Stimulated activated CD4-positive, alpha-beta T cell treated with anti-CD3 and anti-CD28 coated beads, Interleukin-1b, Interleukin-23, amount 100 ng/mL, for 1 hour (primary cell): ENCODE data around the gene FBXW8.

Experiments used
- DNase-seq, 2 donors: peaks; one replicate each; pipeline ENCODE4 v3.0.0-alpha.2; 2020; ENCODE audit warnings: low read depth in 2 of 2

FBXW8 gene

GRCh38 chr12:117020536-117021220 lies 109.9 kb downstream of the FBXW8 start:
- no peak for DNase-seq

- DNase-seq: no peak
These were observed 111.7 kb downstream of the FBXW8 start for GRCh38 chr12:117022465-117022864.

GRCh38 chr12:117023998-117024960 lies 113.5 kb downstream of the FBXW8 start:
- no peak for DNase-seq

- no peak for DNase-seq
These were observed 114.3 kb downstream of the FBXW8 start for GRCh38 chr12:117024961-117025480.

DNA sequence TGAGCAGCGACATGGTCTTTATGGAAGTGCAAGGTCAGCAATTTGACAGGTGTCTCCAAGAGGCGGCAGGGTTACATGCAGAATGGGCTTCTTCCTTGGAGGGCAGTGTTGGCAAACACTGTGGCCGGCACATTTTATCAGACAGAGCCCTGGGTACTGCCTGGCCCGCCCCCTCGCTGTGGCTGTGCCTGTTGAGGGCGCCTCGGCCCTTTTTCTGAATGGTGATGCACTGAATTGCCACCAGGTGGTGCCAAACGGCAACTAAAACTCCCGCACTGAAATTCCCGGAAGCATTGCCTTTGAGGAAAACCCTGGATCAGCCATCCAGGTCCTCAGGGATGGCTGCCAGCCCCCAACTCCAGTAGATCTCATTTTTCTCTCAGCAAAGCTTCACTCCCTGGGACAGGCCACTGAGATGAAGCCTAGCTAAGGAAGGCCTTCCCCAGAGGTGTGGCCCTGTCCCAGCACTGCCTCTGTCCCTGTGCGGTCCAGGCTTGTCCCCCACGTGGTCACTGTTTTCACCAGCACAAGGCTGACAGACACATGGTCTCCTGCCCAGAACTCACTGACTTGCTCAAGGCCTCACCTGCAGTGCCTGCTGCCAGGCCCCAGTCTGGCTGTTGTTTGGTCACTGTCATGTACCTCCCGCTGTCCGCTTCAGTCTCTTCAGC lies 114.9 kb downstream of the FBXW8 start:
- DNase-seq: no peak

DNA sequence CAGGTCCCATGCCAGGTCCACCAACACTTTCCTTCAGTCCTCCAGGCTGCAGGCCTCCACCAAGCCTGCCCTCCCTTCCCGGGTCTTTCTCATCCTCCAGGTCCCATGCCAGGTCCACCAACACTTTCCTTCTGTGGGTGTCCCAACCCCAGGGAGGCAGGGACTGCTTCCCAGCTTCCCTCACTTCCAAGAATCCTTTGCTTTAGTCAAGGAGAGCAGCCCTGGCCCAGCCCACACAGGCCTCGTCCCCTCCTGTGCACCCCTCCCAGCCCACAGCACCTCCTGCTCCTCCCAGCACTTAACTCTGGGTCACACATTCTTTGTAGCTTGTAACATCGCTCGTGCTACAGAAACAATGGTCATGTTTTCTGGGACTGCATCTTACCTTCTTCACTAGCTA lies 115.6 kb downstream of the FBXW8 start:
- no peak for DNase-seq

DNA sequence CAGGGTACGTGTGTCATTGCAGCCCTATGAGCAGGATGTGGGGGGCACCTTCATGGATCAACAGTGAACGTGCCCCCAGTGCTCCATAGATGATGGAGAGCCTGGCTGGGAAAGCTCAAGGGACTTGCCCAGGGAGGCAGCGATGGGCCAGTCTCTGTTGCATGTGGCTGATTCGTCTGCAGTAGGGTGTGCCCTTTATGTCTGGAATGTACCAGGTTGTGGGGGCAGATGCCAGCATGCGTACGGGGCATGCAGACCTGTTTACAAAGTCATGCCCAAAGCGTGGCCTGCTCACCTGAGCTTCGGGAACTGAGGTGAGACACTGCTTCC lies 116.1 kb downstream of the FBXW8 start:
- no peak for DNase-seq

GRCh38 chr12:117027251-117028086 lies 116.7 kb downstream of the FBXW8 start:
- DNase-seq: no peak

DNA sequence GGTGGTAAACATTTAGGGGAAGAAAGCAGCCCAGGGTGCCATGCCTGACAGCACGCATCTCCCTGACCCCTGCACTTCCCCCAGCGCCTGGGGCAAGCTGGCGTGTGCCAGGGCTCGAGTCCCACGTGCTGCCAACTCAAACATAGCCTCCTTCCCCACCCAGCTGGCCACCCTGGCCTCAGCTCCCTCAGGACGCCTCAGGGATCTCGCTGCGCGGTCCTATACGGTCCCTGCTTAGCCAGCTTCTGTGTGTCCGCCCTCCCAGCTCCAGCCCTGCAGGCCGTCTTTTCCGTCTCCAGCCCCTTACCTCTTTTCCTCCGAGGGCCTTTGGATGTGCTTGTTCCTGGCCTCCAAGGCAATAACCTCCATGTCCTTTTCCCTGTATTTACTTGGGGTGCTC lies 117.5 kb downstream of the FBXW8 start:
- DNase-seq: no peak

- no peak for DNase-seq
These were observed 119.6 kb downstream of the FBXW8 start for GRCh38 chr12:117030187-117030900.

GRCh38 chr12:117031843-117032592 lies 121.3 kb downstream of the FBXW8 start:
- no peak for DNase-seq

GRCh38 chr12:117032593-117033381 lies 122.0 kb downstream of the FBXW8 start:
- no peak for DNase-seq

- no peak for DNase-seq
These were observed 122.9 kb downstream of the FBXW8 start for GRCh38 chr12:117033382-117034221.

DNA sequence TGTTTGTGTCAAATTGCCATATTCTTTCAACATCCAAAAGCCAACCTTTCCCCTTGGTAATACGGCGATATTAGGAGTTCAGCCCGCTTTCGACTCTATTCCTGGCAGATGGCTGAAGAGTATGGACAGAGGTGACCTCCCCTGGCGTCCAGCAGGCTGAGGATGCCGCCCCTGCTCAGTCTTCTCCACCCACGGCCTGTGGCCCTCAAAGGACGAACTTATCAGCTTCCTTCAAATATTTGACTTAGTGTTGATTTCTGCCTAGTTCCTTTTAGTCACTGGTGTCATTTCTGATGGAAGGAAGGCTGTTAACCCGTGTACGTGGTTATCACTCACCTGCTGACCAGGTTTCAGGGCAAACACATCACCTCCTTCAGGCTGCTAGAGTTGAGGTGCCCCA lies 123.5 kb downstream of the FBXW8 start:
- DNase-seq: no peak

DNA sequence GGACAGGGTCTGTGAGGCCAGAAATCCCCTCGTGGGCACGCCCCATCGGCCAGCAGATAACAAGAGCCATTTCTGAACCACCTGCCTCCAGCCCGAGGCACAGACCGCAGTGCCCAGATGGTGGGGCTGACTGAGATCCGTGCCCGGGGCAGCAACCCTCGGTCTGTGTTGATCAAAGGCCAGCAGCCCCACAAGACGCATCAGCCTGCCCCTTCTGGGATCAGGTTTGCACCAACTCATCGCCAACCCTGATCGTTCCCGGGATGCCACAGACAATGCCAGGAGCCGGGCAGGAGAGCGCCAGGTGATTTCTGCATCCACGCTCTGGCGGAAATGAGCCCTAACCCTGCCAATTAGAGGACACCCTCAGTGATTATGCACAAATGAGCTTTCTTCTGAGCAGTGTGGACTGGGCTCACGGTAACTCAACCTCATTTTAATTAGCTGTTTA lies 124.0 kb downstream of the FBXW8 start:
- DNase-seq: no peak

DNA sequence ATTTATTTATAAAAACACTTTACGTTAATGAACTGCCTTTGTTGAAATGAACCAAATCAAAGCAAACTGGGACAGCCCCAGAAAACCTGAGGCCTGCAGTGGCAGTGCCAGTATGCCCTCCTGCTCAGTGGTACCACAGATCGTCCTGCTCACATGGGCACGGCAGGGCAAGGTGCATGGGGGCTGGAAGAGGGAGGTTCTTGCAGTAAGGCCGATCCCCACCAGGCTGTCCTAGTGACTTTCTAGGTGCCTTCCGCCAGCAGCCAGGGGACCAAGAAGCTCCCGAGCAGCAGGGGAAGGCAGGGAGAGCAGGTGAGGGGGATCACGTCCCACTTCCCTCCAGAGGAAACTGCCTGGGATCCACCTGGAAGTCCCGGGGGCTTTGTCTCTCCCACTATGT lies 124.5 kb downstream of the FBXW8 start:
- no peak for DNase-seq

- no peak for DNase-seq
These were observed 125.3 kb downstream of the FBXW8 start for GRCh38 chr12:117036046-117036445.

- DNase-seq: no peak
These were observed 125.8 kb downstream of the FBXW8 start for GRCh38 chr12:117036547-117036946.
